Body of pancreas (tissue), 4 donors: ENCODE measurements around the gene TCP10L. TPM values are rescaled to one million over a fixed set of nuclear protein-coding genes. Genes with fewer than 3 reads are reported as not detected.

ENCODE experiments used
- ATAC-seq: fragments of 150-250 bp; one replicate; pipeline ENCODE4 v1.9.1; 2016
- DNase-seq, 4 donors: peaks; one replicate each; pipeline ENCODE4 v3.0.0-alpha.2; 2019
- H3K27ac ChIP-seq, 4 donors: fragments of 200-600 bp; sonication (generic); 1 replicate in 3 of 4; 2 replicates in 1 of 4; pipeline versions ENCODE4 v1.5.1 to v1.6.1; 2016 to 2019; ENCODE audit warnings: mild to moderate bottlenecking in 1 of 4, mixed read lengths in 1 of 4, moderate library complexity in 1 of 4
- H3K27me3 ChIP-seq, 2 donors: fragments of 200-600 bp; sonication (generic); one replicate each; pipeline ENCODE4 v1.6.0; 2016; ENCODE audit warnings: mild to moderate bottlenecking in 1 of 2
- H3K36me3 ChIP-seq, 2 donors: fragments of 200-600 bp; sonication (generic); replicated peaks in 1 of 2; 2 replicates each; pipeline ENCODE4 v1.5.1; 2016; ENCODE audit warnings: low read depth in 2 of 2; ENCODE audit not compliant: insufficient read depth in 1 of 2
- H3K4me1 ChIP-seq: fragments of 200-600 bp; sonication (generic); one replicate; pipeline ENCODE4 v1.6.0; 2016
- H3K4me3 ChIP-seq, 2 donors: fragments of 200-600 bp; sonication (generic); 1 replicate in 1 of 2; 2 replicates in 1 of 2; pipeline ENCODE4 v1.5.1; 2016 to 2019
- H3K9me3 ChIP-seq, 3 donors: fragments of 200-600 bp; sonication (generic); 1 replicate in 2 of 3; 2 replicates in 1 of 3; pipeline ENCODE4 v1.5.1; 2016
- CTCF ChIP-seq, 7 experiments: fragments of 450-650 bp in 4 of 7; fragments of 200-600 bp in 3 of 7; sonication (generic) in 3 of 7; IDR thresholded peaks; one replicate each; pipeline ENCODE4 v1.5.1; 2016 to 2019; ENCODE audit warnings: antibody characterized with exemption in 7 of 7
- POLR2A ChIP-seq, 3 donors: fragments of 450-650 bp; IDR thresholded peaks; one replicate each; pipeline ENCODE4 v1.6.1; 2016; ENCODE audit warnings: antibody characterized with exemption in 3 of 3, mild to moderate bottlenecking in 2 of 3
- WGBS, 2 donors: methylation state at CpG; one replicate each; pipeline ENCODE4 v1.1.5; 2017; 5-methylcytosine and 5-hydroxymethylcytosine counted together
- intact Hi-C: fragments of 100-400 bp; cut with DNase I; formaldehyde crosslinking; loops from one replicate; pipeline ENCODE4 v1.15.1; 2023
- total RNA-seq, 2 donors: library from RNA; depleted of rRNA; stranded (reverse); fragments of >200 nt; gene quantifications; one replicate each; pipeline ENCODE4 v1.1.0, GENCODE V29; 2016

Gene TCP10L
- total RNA-seq, 2 donors from 2014 or later = 0.26 TPM; not detected in 1

GRCh38 chr21:32590130-32590529 is 4.8 kb upstream of the TCP10L start:
- H3K4me1 ChIP-seq = no peaks in the 10 kb centered on the region
- H3K9me3 ChIP-seq = no peaks in the 10 kb centered on the region
- no peak overlapping the region for H3K4me3 ChIP-seq
- no peak for DNase-seq
- intact Hi-C loops = no loop called here
- TF ChIP-seq POLR2A (IDR thresholded peaks at IDR 0.05) (no peak), CTCF (IDR thresholded peaks at IDR 0.05) (no peak)
- H3K27me3 ChIP-seq = no peaks in the 10 kb centered on the region
- no peak for ATAC-seq
- WGBS, 2 donors = 78 to 82% methylated on average over 4 of the region's 4 CpGs
- no peaks in the 10 kb centered on the region for H3K36me3 ChIP-seq
- no peak overlapping the region for H3K27ac ChIP-seq

GRCh38 chr21:32587651-32588050 is 2.3 kb upstream of the TCP10L start:
- ATAC-seq (no peak), DNase-seq (no peak)
- Histone ChIP-seq H3K4me1 (no peaks in the 10 kb centered on the region), H3K36me3 (no peaks in the 10 kb centered on the region), H3K27ac (no peak overlapping the region), H3K27me3 (no peaks in the 10 kb centered on the region), H3K4me3 (no peak overlapping the region), H3K9me3 (no peaks in the 10 kb centered on the region)
- intact Hi-C loops = no loop called here
- no peak for TF ChIP-seq CTCF (IDR thresholded peaks at IDR 0.05)
- no peak for TF ChIP-seq POLR2A (IDR thresholded peaks at IDR 0.05)
- 86 to 92% methylated on average over 5 of the region's 5 CpGs for WGBS, 2 donors

DNA sequence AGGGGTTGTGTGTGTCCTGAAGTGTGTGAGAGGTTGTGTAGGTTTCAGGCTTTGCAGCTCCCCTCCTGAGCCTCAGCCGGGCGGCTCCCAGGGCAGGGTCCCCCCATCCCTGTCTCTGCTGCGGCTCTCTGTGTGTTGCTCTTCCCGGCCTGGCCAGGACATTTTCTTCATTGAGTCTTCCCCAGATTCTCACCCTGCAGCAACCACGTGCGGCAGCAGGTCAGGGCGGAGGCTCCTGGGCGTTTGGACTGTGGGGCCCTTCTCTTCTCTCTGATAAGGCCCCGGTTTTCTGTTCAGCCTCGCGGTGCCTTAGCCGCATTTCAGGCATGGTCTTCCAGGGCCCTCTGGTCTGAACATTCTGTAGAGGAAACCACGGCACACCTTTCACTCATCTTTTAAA is 1.8 kb upstream of the TCP10L start:
- ATAC-seq (no peak), DNase-seq (no peak)
- intact Hi-C loops = no loop called here
- Histone ChIP-seq H3K4me1 (no peaks in the 10 kb centered on the region), H3K27ac (no peak overlapping the region), H3K36me3 (no peaks in the 10 kb centered on the region), H3K9me3 (no peaks in the 10 kb centered on the region), H3K4me3 (no peak overlapping the region), H3K27me3 (no peaks in the 10 kb centered on the region)
- TF ChIP-seq POLR2A (IDR thresholded peaks at IDR 0.05) (no peak), CTCF (IDR thresholded peaks at IDR 0.05) (no peak)
- WGBS, 2 donors = 66 to 68% methylated on average over 8 to 13 of the region's 13 CpGs

DNA sequence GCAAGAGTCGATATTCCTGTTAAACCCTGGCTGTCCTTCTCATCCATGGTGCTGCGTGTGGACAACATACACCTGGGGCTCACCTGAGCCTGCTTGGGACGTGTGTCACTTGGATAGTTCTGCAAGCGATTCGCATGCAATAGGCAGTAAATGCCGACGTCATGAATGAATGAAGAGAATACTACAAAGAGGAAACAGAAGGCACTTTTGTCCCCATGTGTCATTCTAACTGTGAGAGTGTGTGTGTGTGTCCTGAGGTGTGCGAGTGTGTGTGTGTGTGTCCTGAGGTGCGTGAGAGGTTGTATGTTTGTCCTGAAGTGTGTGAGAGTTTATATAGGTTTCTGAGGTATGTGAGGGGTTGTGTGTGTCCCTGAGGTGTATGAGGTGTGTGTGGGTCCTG is 647 bp upstream of the TCP10L start:
- intact Hi-C loops = no loop called here
- no peaks in the 10 kb centered on the region for H3K27me3 ChIP-seq
- no peak for DNase-seq
- H3K9me3 ChIP-seq = no peaks in the 10 kb centered on the region
- 65 to 73% methylated on average over 9 of the region's 9 CpGs for WGBS, 2 donors
- no peak for TF ChIP-seq POLR2A (IDR thresholded peaks at IDR 0.05)
- no peak for TF ChIP-seq CTCF (IDR thresholded peaks at IDR 0.05)
- no peaks in the 10 kb centered on the region for H3K4me1 ChIP-seq
- H3K27ac ChIP-seq = no peak overlapping the region
- ATAC-seq = no peak
- H3K36me3 ChIP-seq = no peaks in the 10 kb centered on the region
- H3K4me3 ChIP-seq = no peak overlapping the region

DNA sequence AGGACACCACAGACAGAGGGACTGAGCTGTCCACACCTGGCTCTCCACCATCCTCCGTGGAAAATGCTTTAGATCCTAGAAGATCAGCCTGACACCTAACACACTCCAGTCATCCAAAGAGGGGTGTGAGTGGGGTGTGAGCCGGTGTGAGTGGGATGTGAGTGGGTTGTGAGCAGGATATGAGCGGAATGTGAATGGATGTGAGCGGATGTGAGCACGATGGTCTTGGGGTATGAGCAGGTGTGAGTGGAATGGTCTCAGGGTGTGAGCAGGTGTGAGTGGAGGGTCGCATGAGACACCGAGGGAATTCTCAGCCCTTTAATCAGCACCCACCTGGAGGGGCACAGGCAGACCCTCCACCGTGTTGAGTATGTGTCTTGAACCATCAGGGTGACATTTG is 851 bp downstream of the TCP10L start:
- Histone ChIP-seq H3K27me3 (no peaks in the 10 kb centered on the region), H3K9me3 (no peaks in the 10 kb centered on the region), H3K4me3 (no peak overlapping the region), H3K4me1 (no peaks in the 10 kb centered on the region), H3K36me3 (no peaks in the 10 kb centered on the region), H3K27ac (no peak overlapping the region)
- 73 to 78% methylated on average over 8 of the region's 8 CpGs for WGBS, 2 donors
- intact Hi-C loops = no loop called here
- TF ChIP-seq POLR2A (IDR thresholded peaks at IDR 0.05) = no peak
- no peak for TF ChIP-seq CTCF (IDR thresholded peaks at IDR 0.05)
- ATAC-seq (no peak), DNase-seq (no peak)
